Measurements from ENCODE around the gene GPATCH1.

GPATCH1 gene

DNA sequence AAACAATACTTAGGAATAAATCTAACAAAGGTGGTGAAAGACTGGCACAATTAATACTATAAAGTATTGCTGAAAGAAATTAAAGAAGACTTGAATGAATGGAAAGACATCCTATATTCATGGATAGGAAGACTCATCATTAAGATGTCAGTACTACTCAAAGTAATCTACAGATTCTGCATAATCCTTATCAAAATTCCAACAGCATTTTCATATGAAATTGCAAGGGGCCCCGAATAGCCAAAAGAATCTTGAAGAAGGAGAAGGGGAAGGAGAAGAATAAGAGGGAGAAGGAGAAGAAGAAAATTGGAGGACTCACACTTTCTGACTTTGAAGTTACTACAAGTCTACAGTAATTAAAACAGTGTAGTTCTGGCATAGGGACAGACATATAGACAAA lies 87.5 kb downstream of the GPATCH1 start:
- Mint-ChIP-seq H3K9me3 (peaks cover 20% of the 10 kb centered on the region), H3K4me3 (no peak overlapping the region), H3K4me1 (ENCODE audit: low read depth) (peaks cover 13% of the 10 kb centered on the region), H3K36me3 (ENCODE audit: low read depth) (peaks cover 7% of the 10 kb centered on the region), H3K27ac (no peak overlapping the region), H3K27me3 (no peaks in the 10 kb centered on the region)
- intact Hi-C loops (cut with micrococcal nuclease) = no loop called here

DNA sequence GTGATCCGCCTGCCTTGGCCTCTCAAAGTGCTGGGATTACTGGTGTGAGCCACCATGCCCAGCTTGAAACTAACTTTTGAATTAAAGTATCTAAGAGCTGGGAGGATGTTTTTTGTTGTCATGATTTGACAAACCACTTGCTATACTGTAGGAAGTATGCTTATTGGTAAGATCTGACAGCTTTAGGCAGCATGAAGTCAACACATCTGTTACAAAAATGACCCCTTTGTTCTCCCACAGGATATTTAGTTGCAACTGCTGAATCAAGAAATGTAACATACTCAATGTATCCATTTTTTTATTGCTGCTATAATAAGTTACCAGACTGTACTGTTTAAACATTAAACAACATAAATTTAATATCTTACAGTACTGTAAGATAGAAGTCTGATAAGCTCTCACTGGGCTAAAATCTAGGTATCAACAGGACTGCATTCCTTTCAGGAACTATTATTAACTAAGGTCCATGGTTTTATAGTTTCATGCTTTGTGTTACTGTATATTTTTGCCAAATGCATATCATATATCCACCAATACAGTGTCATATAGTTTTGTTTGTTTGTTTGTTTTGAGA lies 90.3 kb downstream of the GPATCH1 start:
- peaks cover 20% of the 10 kb centered on the region for H3K9me3 Mint-ChIP-seq
- H3K4me3 Mint-ChIP-seq = no peak overlapping the region
- H3K36me3 Mint-ChIP-seq (ENCODE audit: low read depth) = peaks cover 9% of the 10 kb centered on the region
- no peak overlapping the region for H3K27ac Mint-ChIP-seq
- intact Hi-C loops (cut with micrococcal nuclease) = no loop called here
- H3K27me3 Mint-ChIP-seq = no peaks in the 10 kb centered on the region
- peaks cover 40% of the 10 kb centered on the region for H3K4me1 Mint-ChIP-seq (ENCODE audit: low read depth)

DNA sequence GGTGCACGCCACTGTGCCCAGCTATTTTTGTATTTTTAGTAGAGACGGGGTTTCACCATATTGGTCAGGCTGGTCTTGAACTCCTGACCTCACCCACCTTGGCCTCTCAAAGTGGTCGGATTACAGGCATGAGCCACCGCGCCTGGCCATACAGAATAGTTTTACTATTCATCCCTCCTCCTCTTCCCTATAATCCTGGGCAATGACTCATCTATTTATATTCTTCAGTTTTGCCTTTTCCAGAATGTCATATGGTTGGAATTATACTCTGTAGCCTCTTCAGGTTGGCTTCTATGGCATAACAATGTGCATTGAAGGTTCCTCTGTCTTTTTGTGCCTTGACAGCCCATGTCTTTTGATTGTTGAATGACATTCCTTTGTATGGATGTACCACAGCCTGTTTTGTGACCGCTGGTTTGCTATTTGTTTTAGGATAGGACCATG lies 91.0 kb downstream of the GPATCH1 start:
- H3K9me3 Mint-ChIP-seq = peaks cover 20% of the 10 kb centered on the region
- no peak overlapping the region for H3K4me3 Mint-ChIP-seq
- H3K27ac Mint-ChIP-seq = no peak overlapping the region
- peaks cover 41% of the 10 kb centered on the region for H3K4me1 Mint-ChIP-seq (ENCODE audit: low read depth)
- H3K27me3 Mint-ChIP-seq = no peaks in the 10 kb centered on the region
- peaks cover 15% of the 10 kb centered on the region for H3K36me3 Mint-ChIP-seq (ENCODE audit: low read depth)
- intact Hi-C loops (cut with micrococcal nuclease) = no loop called here

- intact Hi-C loops (cut with micrococcal nuclease) = no loop called here
- peaks cover 12% of the 10 kb centered on the region for H3K36me3 Mint-ChIP-seq (ENCODE audit: low read depth)
- no peak overlapping the region for H3K4me3 Mint-ChIP-seq
- no peaks in the 10 kb centered on the region for H3K9me3 Mint-ChIP-seq
- no peaks in the 10 kb centered on the region for H3K27me3 Mint-ChIP-seq
- H3K27ac Mint-ChIP-seq = no peak overlapping the region
- peaks cover 54% of the 10 kb centered on the region for H3K4me1 Mint-ChIP-seq (ENCODE audit: low read depth)
Observed at GRCh38 chr19:33174186-33174585, 93.2 kb downstream of the GPATCH1 start.

GRCh38 chr19:33175156-33175782 lies 94.3 kb downstream of the GPATCH1 start:
- H3K4me1 Mint-ChIP-seq (ENCODE audit: low read depth) = peaks cover 54% of the 10 kb centered on the region
- intact Hi-C loops (cut with micrococcal nuclease) = loop anchor here (5.0 kb wide), 1 partner anchor 203 kb away; the partner anchor contains the start of genes CEP89 and FAAP24
- H3K27ac Mint-ChIP-seq = no peak overlapping the region
- no peaks in the 10 kb centered on the region for H3K9me3 Mint-ChIP-seq
- peaks cover 12% of the 10 kb centered on the region for H3K36me3 Mint-ChIP-seq (ENCODE audit: low read depth)
- H3K27me3 Mint-ChIP-seq = no peaks in the 10 kb centered on the region
- H3K4me3 Mint-ChIP-seq = no peak overlapping the region

- H3K36me3 Mint-ChIP-seq (ENCODE audit: low read depth) = peaks cover 12% of the 10 kb centered on the region
- H3K9me3 Mint-ChIP-seq = no peaks in the 10 kb centered on the region
- peaks cover 54% of the 10 kb centered on the region for H3K4me1 Mint-ChIP-seq (ENCODE audit: low read depth)
- H3K27me3 Mint-ChIP-seq = no peaks in the 10 kb centered on the region
- intact Hi-C loops (cut with micrococcal nuclease) = loop anchor here (2.0 to 5.0 kb wide), 3 partner anchors 31 to 204 kb away; partner anchors contain the start of genes CEBPG, CEP89 and FAAP24
- H3K27ac Mint-ChIP-seq = peak overlapping the region; percentile 92
- peak overlapping the region; percentile 93 for H3K4me3 Mint-ChIP-seq
Observed at GRCh38 chr19:33175886-33176669, 95.1 kb downstream of the GPATCH1 start.

- Mint-ChIP-seq H3K27ac (peak overlapping the region; percentile 92), H3K4me3 (peak overlapping the region; percentile 93), H3K4me1 (ENCODE audit: low read depth) (peaks cover 54% of the 10 kb centered on the region), H3K9me3 (no peaks in the 10 kb centered on the region), H3K27me3 (no peaks in the 10 kb centered on the region), H3K36me3 (ENCODE audit: low read depth) (peaks cover 12% of the 10 kb centered on the region)
- intact Hi-C loops (cut with micrococcal nuclease) = loop anchor here (1.0 to 5.0 kb wide), 4 partner anchors 32 to 205 kb away; partner anchors contain the start of genes CEBPA, CEBPG, CEP89 and FAAP24
Observed at GRCh38 chr19:33176670-33177416, 95.9 kb downstream of the GPATCH1 start.

DNA sequence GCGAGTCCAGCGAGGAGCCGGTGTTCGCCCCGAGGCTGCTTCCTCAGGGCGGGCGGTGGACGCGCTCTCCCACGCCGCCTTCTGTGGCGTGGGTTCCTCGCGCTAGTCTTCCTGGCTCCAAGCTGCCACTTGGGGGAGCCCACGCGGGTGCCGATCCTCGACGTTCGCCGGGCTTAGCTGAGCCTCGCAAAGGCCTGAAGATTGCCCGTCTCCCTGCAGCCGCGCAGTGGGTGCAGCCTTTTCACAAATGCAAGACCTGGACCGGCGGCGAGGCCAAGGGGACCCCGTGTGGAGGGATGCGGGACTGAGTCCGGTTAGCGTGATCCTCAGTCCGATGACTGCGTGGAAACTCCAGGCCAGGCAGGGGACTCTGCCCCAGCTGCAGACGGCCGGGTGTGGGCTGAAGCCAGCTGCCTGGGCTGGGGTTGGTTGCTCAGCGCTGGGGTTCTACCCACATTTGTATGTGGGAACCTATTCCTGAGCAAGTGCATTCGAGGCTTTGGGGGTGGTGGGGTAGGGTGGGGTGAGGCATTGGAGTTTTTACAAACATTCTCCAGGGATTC lies 96.5 kb downstream of the GPATCH1 start:
- Mint-ChIP-seq H3K9me3 (no peaks in the 10 kb centered on the region), H3K4me1 (ENCODE audit: low read depth) (peaks cover 51% of the 10 kb centered on the region), H3K27me3 (no peaks in the 10 kb centered on the region), H3K27ac (peak overlapping the region; percentile 92), H3K36me3 (ENCODE audit: low read depth) (peaks cover 12% of the 10 kb centered on the region), H3K4me3 (peak overlapping the region; percentile 93)
- intact Hi-C loops (cut with micrococcal nuclease) = loop anchor here (1.0 to 5.0 kb wide), 4 partner anchors 33 to 205 kb away; partner anchors contain the start of genes CEBPA, CEBPG, CEP89 and FAAP24
